IMR-90 (cell line): ENCODE measurements around the gene RBM25. TPM values are rescaled to one million over a fixed set of nuclear protein-coding genes. Genes with fewer than 3 reads are reported as not detected.

Source experiments
- ATAC-seq: fragments of 200-7000 bp; cut with Tn5 transposase; 2 replicates; pipeline ENCODE4 v1.9.1; 2020; ENCODE audit warnings: low read depth, mild to moderate bottlenecking, moderate library complexity
- BruUV-seq: library from RNA; stranded (reverse); fragments of 400-500 nt; replicated peaks from 2 replicates; lab custom pipeline; 2021; lab: Mats Ljungman, UMichigan
- CTCF ChIA-PET: fragments of 300-600 bp; formaldehyde crosslinking; extraction: SDS; loops from one replicate; lab custom pipeline; 2021; ENCODE audit warnings: antibody characterized with exemption; lab: Yijun Ruan, JAX
- POLR2A ChIA-PET: fragments of 300-600 bp; sonication (Branson Sonifier 250); formaldehyde crosslinking; loops from one replicate; lab custom pipeline; 2022; ENCODE audit warnings: antibody characterized with exemption; ENCODE audit not compliant: unreplicated experiment; lab: Charles Lee
- DNase-seq: peaks from one replicate; pipeline ENCODE4 v3.0.0; 2013
- H2AFZ ChIP-seq: replicated peaks from 2 replicates; pipeline ENCODE3; 2013; ENCODE audit warnings: low read length, mild to moderate bottlenecking; ENCODE audit not compliant: poor library complexity
- H2AK5ac ChIP-seq: 2 replicates; pipeline ENCODE4 v1.6.1; 2013; ENCODE audit warnings: low read depth, low read length, inconsistent platforms
- H2AK9ac ChIP-seq: replicated peaks from 2 replicates; pipeline ENCODE3; 2013; ENCODE audit warnings: mild to moderate bottlenecking, low read depth, low read length, moderate library complexity; ENCODE audit not compliant: poor library complexity
- H2BK120ac ChIP-seq: 2 replicates; pipeline ENCODE4 v1.6.1; 2013; ENCODE audit warnings: low read depth, low read length, inconsistent platforms
- H2BK15ac ChIP-seq: 3 replicates; pipeline ENCODE4 v1.6.1; 2013; ENCODE audit warnings: low read depth, low read length, inconsistent platforms
- H2BK20ac ChIP-seq: 2 replicates; pipeline ENCODE4 v1.6.1; 2013; ENCODE audit warnings: low read depth, mild to moderate bottlenecking, inconsistent platforms, low read length, moderate library complexity
- H2BK5ac ChIP-seq: 2 replicates; pipeline ENCODE4 v1.6.1; 2013; ENCODE audit warnings: mild to moderate bottlenecking, low read depth, low read length, inconsistent platforms; ENCODE audit not compliant: poor library complexity, severe bottlenecking
- H3K14ac ChIP-seq: replicated peaks from 2 replicates; pipeline ENCODE4 v1.6.1; 2013; ENCODE audit warnings: low read depth, low read length, inconsistent platforms
- H3K18ac ChIP-seq: 2 replicates; pipeline ENCODE4 v1.6.1; 2013; ENCODE audit warnings: low read depth, low read length, control low read depth
- H3K23ac ChIP-seq: 2 replicates; pipeline ENCODE4 v1.6.1; 2013; ENCODE audit warnings: low read depth, low read length, inconsistent platforms
- H3K27ac ChIP-seq: 2 replicates; pipeline ENCODE4 v1.5.1; 2013; ENCODE audit warnings: mild to moderate bottlenecking, control low read depth, low read length; ENCODE audit not compliant: insufficient read depth
- H3K27me3 ChIP-seq: 2 replicates; pipeline ENCODE4 v1.6.1; 2013; ENCODE audit warnings: low read length; ENCODE audit not compliant: control insufficient read depth, insufficient read depth
- H3K36me3 ChIP-seq: 2 replicates; pipeline ENCODE4 v1.6.1; 2013; ENCODE audit warnings: low read length, mixed read lengths; ENCODE audit not compliant: control insufficient read depth, insufficient read depth
- H3K4ac ChIP-seq: 2 replicates; pipeline ENCODE4 v1.6.1; 2013; ENCODE audit warnings: low read depth, low read length, inconsistent platforms
- H3K4me1 ChIP-seq: 2 replicates; pipeline ENCODE4 v1.6.1; 2013; ENCODE audit warnings: low read length, mixed read lengths; ENCODE audit not compliant: control insufficient read depth, insufficient read depth
- H3K4me2 ChIP-seq: 2 replicates; pipeline ENCODE4 v1.6.1; 2013; ENCODE audit warnings: low read depth, mild to moderate bottlenecking, control low read depth, low read length, moderate library complexity
- H3K4me3 ChIP-seq: 2 replicates; pipeline ENCODE4 v1.5.1; 2013; ENCODE audit warnings: low read depth, mild to moderate bottlenecking, control low read depth, low read length, moderate library complexity; ENCODE audit not compliant: insufficient read depth
- H3K56ac ChIP-seq: 2 replicates; pipeline ENCODE4 v1.6.1; 2013; ENCODE audit warnings: low read length, inconsistent platforms; ENCODE audit not compliant: insufficient read depth; ENCODE audit errors: extremely low read depth
- H3K79me1 ChIP-seq, 2 experiments: 2 replicates each; pipeline ENCODE4 v1.6.1; 2013; ENCODE audit warnings: low read length in 2 of 2, inconsistent platforms in 1 of 2, low read depth in 1 of 2
- H3K9ac ChIP-seq: 2 replicates; pipeline ENCODE4 v1.6.1; 2013; ENCODE audit warnings: low read depth, low read length, control low read depth
- H3K9me1 ChIP-seq: 2 replicates; pipeline ENCODE4 v1.6.1; 2013; ENCODE audit warnings: low read length, inconsistent platforms; ENCODE audit not compliant: insufficient read depth
- H3K9me3 ChIP-seq: 2 replicates; pipeline ENCODE4 v1.6.1; 2013; ENCODE audit warnings: low read length; ENCODE audit not compliant: control insufficient read depth, insufficient read depth
- H4K20me1 ChIP-seq: 2 replicates; pipeline ENCODE4 v1.6.1; 2013; ENCODE audit warnings: low read length, inconsistent platforms; ENCODE audit not compliant: insufficient read depth
- H4K5ac ChIP-seq: 2 replicates; pipeline ENCODE4 v1.6.1; 2013; ENCODE audit warnings: mild to moderate bottlenecking, low read depth, low read length, control low read depth
- H4K8ac ChIP-seq, 2 experiments: 2 replicates each; pipeline ENCODE4 v1.6.1; 2013; ENCODE audit warnings: low read depth in 2 of 2, low read length in 2 of 2, control low read depth in 1 of 2, inconsistent platforms in 1 of 2
- H4K91ac ChIP-seq: 2 replicates; pipeline ENCODE4 v1.6.1; 2013; ENCODE audit warnings: low read depth, low read length, inconsistent platforms; ENCODE audit not compliant: insufficient read depth
- MAFK ChIP-seq: IDR thresholded peaks from 2 replicates; pipeline ENCODE4 v1.6.1; 2012; ENCODE audit warnings: low read depth, low read length, improper control_type of control experiment
- MAZ ChIP-seq: IDR thresholded peaks from 2 replicates; pipeline ENCODE4 v1.6.1; 2012; ENCODE audit warnings: low read depth, mild to moderate bottlenecking, low read length, improper control_type of control experiment, moderate library complexity, borderline replicate concordance
- NFE2L2 ChIP-seq: fragments of 150-350 bp; IDR thresholded peaks from 2 replicates; pipeline ENCODE4 v1.6.1; 2016; ENCODE audit warnings: low read depth, mild to moderate bottlenecking, low read length
- RAD21 ChIP-seq: IDR thresholded peaks from 2 replicates; pipeline ENCODE4 v1.6.1; 2012; ENCODE audit warnings: low read length, improper control_type of control experiment
- SMC3 ChIP-seq: fragments of 150-350 bp; IDR thresholded peaks from 2 replicates; pipeline ENCODE4 v1.6.1; 2016; ENCODE audit warnings: low read depth, mild to moderate bottlenecking, antibody characterized with exemption, low read length, moderate library complexity
- WGBS, 2 experiments: methylation state at CpG; one replicate each; pipeline versions ENCODE4 v1.1.5 to v1.1.7; 2013; ENCODE audit warnings: missing lambda C conversion rate in 2 of 2; ENCODE audit not compliant: insufficient read length in 1 of 2; ENCODE audit errors: extremely low coverage in 2 of 2; 5-methylcytosine and 5-hydroxymethylcytosine counted together
- dilution Hi-C: fragments of 300-500 bp; cut with HindIII; formaldehyde crosslinking; loops from one replicate; pipeline ENCODE4 v1.14.3; 2018; ENCODE audit warnings: low sequenced_read_pairs; ENCODE audit not compliant: unreplicated experiment
- in situ Hi-C: fragments of 300-500 bp; cut with MboI; formaldehyde crosslinking; loops from 3 replicates; pipeline ENCODE4 v1.14.3; 2019; ENCODE audit warnings: low sequenced_read_pairs, inconsistent platforms, mixed read lengths
- intact Hi-C: fragments of 100-400 bp; cut with micrococcal nuclease; formaldehyde crosslinking; loops from 2 replicates; pipeline ENCODE4 v1.10.0; 2022
- polyA plus RNA-seq, 3 experiments: library from polyadenylated mRNA; depleted of rRNA; stranded (reverse); fragments of >200 nt; gene quantifications; 2 replicates each; pipeline ENCODE4 v1.2.3, GENCODE V29; 2012; ENCODE audit warnings: low replicate concordance in 1 of 3
- total RNA-seq: library from RNA; depleted of rRNA; stranded (reverse); fragments of >200 nt; gene quantifications from 2 replicates; pipeline ENCODE4 v1.2.3, GENCODE V29; 2012

RBM25 gene
- total and polyA plus RNA-seq, 2 of the 4 experiments (the other 2 are of a cell fraction), result 32.3 to 32.9 TPM

GRCh38 chr14:73105050-73105449, 46.7 kb downstream of the RBM25 start:
- intact Hi-C loops, result no loop called here
- TF ChIP-seq NFE2L2 (no peak), MAFK (no peak), RAD21 (no peak), MAZ (no peak), SMC3 (no peak)
- no peak for ATAC-seq

More at GRCh38 chr14:73105050-73105449, 46.7 kb downstream of the RBM25 start:
- Histone ChIP-seq H2AFZ (no peak overlapping the region), H4K20me1 (no peaks in the 10 kb centered on the region), H4K91ac (no peak overlapping the region), H3K27me3 (no peaks in the 10 kb centered on the region), H2BK5ac (no peak overlapping the region), H3K4me2 (no peak overlapping the region), H3K9me3 (no peaks in the 10 kb centered on the region), H3K79me1 (peaks cover 24 to 27% of the 10 kb centered on the region in 2 experiments), H2AK9ac (no peak overlapping the region), H3K36me3 (peaks cover 48% of the 10 kb centered on the region), H3K4me1 (no peaks in the 10 kb centered on the region), H3K4me3 (no peak overlapping the region), H4K5ac (no peak overlapping the region), H2BK15ac (no peak overlapping the region), H3K27ac (no peak overlapping the region), H3K56ac (no peak overlapping the region), H3K14ac (no peak overlapping the region), H4K8ac (no peak overlapping the region), H3K9ac (no peak overlapping the region), H3K23ac (no peak overlapping the region), H2BK120ac (no peak overlapping the region), H2AK5ac (no peak overlapping the region), H3K4ac (no peak overlapping the region), H3K18ac (no peak overlapping the region), H2BK20ac (no peak overlapping the region), H3K9me1 (no peaks in the 10 kb centered on the region)
- dilution Hi-C loops, result no loop called here
- POLR2A ChIA-PET, result no interaction called here
- in situ Hi-C loops, result no loop called here
- CTCF ChIA-PET, result no interaction called here
- BruUV-seq, result no TSS peak
- no peak for DNase-seq
- no CpG with 5 or more reads among the region's 3 CpGs for WGBS, 2 experiments
